A673 (cell line): ENCODE measurements around the gene CCM2. TPM values are rescaled to one million over a fixed set of nuclear protein-coding genes. Genes with fewer than 3 reads are reported as not detected.

Experiments used
- BruUV-seq: library from RNA; stranded (reverse); fragments of 400-500 nt; replicated peaks from 2 replicates; lab custom pipeline; 2021; lab: Mats Ljungman, UMichigan
- CTCF ChIA-PET: fragments of 300-600 bp; sonication (Branson Sonifier 250); formaldehyde crosslinking; loops from one replicate; lab custom pipeline; 2022; ENCODE audit warnings: antibody characterized with exemption; lab: Charles Lee
- POLR2A ChIA-PET: fragments of 300-600 bp; sonication (Branson Sonifier 250); formaldehyde crosslinking; loops from one replicate; lab custom pipeline; 2022; ENCODE audit warnings: antibody characterized with exemption; ENCODE audit not compliant: low non-redundant PET; lab: Charles Lee
- DNase-seq: peaks from one replicate; pipeline ENCODE4 v3.0.0-alpha.2; 2015; ENCODE audit warnings: low spot score
- H3K27ac ChIP-seq: fragments of 200-600 bp; sonication (generic); 2 replicates; pipeline ENCODE4 v1.5.1; 2016; ENCODE audit warnings: mixed run types, low read depth, mild to moderate bottlenecking, mixed read lengths, antibody characterized with exemption, low read length; ENCODE audit not compliant: poor library complexity, severe bottlenecking
- H3K27me3 ChIP-seq: fragments of 200-600 bp; sonication (generic); replicated peaks from 2 replicates; pipeline ENCODE4 v1.6.1; 2017; ENCODE audit warnings: mixed run types, low read depth, mild to moderate bottlenecking, mixed read lengths, antibody characterized with exemption, low read length; ENCODE audit not compliant: insufficient read depth, poor library complexity
- H3K36me3 ChIP-seq: fragments of 200-600 bp; sonication (generic); 2 replicates; pipeline ENCODE4 v1.6.1; 2016; ENCODE audit warnings: mixed run types, mild to moderate bottlenecking, mixed read lengths, antibody characterized with exemption, low read length; ENCODE audit not compliant: insufficient read depth, poor library complexity, severe bottlenecking
- H3K4me1 ChIP-seq: fragments of 200-600 bp; sonication (generic); 2 replicates; pipeline ENCODE4 v1.6.1; 2017; ENCODE audit warnings: mixed run types, mild to moderate bottlenecking, mixed read lengths, antibody characterized with exemption, low read length; ENCODE audit not compliant: insufficient read depth, poor library complexity, severe bottlenecking
- H3K4me3 ChIP-seq: fragments of 200-600 bp; sonication (generic); 2 replicates; pipeline ENCODE4 v1.5.1; 2016; ENCODE audit warnings: low read depth, mixed run types, mild to moderate bottlenecking, mixed read lengths, low read length; ENCODE audit not compliant: poor library complexity, severe bottlenecking
- H3K9me3 ChIP-seq: fragments of 200-600 bp; sonication (generic); 2 replicates; pipeline ENCODE4 v1.6.1; 2016; ENCODE audit warnings: mixed run types, low read depth, mild to moderate bottlenecking, mixed read lengths, antibody characterized with exemption, low read length; ENCODE audit not compliant: poor library complexity, severe bottlenecking
- CTCF ChIP-seq: fragments of 300-800, 200-600 bp; sonication (generic); conservative IDR thresholded peaks from 2 replicates; pipeline ENCODE4 v1.5.1; 2017; ENCODE audit warnings: low read depth, mild to moderate bottlenecking, antibody characterized with exemption, low read length, moderate library complexity, mixed read lengths
- EZH2 ChIP-seq: fragments of 200-600 bp; sonication (generic); IDR thresholded peaks from 2 replicates; pipeline ENCODE4 v1.6.1; 2017; ENCODE audit warnings: borderline replicate concordance, low read depth, mild to moderate bottlenecking, mixed read lengths, antibody characterized with exemption, low read length; ENCODE audit not compliant: poor library complexity, severe bottlenecking
- intact Hi-C: fragments of 100-400 bp; cut with micrococcal nuclease; formaldehyde crosslinking; loops from one replicate; pipeline ENCODE4 v1.10.0; 2022; ENCODE audit not compliant: unreplicated experiment
- total RNA-seq: library from RNA; stranded (reverse); gene quantifications from 2 replicates; pipeline ENCODE4 v1.2.3, GENCODE V29; 2021

Gene CCM2
- total RNA-seq, 1 experiment from 2014 or later = 35.2 TPM

DNA sequence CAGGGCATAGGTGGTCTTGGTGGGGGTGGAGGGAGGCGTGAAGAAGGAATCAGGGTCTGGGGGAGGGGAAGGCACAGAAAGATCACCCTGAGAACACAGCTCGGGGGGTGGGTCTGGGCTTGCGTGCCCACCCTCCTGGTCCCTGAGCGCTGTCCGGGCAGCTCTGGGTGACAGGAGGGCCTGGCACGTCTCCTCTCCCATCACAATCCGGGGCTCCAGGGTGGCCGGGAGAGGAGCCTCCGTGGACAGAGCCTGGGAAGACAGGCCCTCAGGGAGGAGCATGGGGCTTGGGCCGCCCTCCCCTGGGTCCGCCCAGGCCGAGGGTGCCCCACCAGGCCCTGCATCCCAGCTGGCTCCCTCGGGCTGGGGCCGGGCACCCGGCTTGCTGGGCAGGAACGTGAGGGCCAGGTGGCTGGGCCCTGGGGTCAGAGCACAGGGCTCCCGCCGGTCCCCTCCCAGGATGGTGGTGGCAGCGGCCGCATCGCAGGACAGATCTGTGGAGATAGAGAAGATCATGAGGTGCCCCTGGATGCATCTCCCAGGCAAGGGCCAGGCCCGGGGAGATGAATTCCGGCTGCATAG lies 85.7 kb downstream of the CCM2 start:
- BruUV-seq = no TSS peak
- Histone ChIP-seq H3K36me3 (no peaks in the 10 kb centered on the region), H3K27me3 (no peaks in the 10 kb centered on the region), H3K4me3 (no peak overlapping the region), H3K27ac (no peak overlapping the region), H3K4me1 (no peaks in the 10 kb centered on the region), H3K9me3 (no peaks in the 10 kb centered on the region)
- POLR2A ChIA-PET = no interaction called here
- CTCF ChIA-PET = no interaction called here
- TF ChIP-seq EZH2 (no peak), CTCF (no peak)
- intact Hi-C loops = no loop called here
- no peak for DNase-seq

DNA sequence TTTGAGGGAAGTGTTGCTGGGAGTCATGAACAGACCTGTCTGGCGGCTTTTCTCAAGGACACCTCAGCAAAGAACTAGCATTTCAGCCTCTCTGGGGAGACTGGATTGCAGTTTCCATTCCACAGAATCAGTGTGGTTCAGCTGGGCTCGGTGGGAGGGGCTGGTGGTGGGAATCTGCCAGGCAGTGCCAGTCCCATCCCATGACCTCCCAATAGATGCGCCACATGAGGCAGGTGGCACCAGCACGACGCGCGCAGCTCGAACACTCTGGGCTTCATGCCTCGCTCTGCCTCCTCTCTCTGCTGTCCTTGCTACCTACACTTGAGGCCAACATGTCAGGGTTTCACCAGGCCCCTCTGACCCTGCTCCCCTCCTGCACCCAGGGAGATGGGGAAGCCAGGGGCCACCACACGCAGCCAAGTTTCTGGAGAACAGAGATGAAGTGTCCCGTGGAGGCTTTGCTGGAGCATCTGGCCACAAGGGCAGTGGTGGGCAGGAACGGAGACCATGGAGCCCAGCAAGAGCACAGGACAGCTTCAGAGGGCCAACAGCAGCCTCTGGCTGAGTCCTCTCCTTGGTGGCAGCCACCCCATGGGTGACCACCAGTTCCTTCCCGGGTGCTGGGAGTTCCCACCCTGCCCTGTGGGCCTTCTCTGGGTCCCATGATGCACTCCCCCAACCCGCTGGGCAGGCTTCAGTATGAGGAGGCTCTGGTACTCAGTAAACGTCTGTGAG lies 86.5 kb downstream of the CCM2 start:
- intact Hi-C loops = no loop called here
- no peak for TF ChIP-seq EZH2
- no peak for TF ChIP-seq CTCF
- no TSS peak for BruUV-seq
- no peaks in the 10 kb centered on the region for H3K9me3 ChIP-seq
- H3K27me3 ChIP-seq = no peaks in the 10 kb centered on the region
- H3K4me1 ChIP-seq = no peaks in the 10 kb centered on the region
- no peaks in the 10 kb centered on the region for H3K36me3 ChIP-seq
- DNase-seq = no peak
- no peak overlapping the region for H3K27ac ChIP-seq
- ChIA-PET POLR2A (no interaction called here), CTCF (no interaction called here)
- no peak overlapping the region for H3K4me3 ChIP-seq

DNA sequence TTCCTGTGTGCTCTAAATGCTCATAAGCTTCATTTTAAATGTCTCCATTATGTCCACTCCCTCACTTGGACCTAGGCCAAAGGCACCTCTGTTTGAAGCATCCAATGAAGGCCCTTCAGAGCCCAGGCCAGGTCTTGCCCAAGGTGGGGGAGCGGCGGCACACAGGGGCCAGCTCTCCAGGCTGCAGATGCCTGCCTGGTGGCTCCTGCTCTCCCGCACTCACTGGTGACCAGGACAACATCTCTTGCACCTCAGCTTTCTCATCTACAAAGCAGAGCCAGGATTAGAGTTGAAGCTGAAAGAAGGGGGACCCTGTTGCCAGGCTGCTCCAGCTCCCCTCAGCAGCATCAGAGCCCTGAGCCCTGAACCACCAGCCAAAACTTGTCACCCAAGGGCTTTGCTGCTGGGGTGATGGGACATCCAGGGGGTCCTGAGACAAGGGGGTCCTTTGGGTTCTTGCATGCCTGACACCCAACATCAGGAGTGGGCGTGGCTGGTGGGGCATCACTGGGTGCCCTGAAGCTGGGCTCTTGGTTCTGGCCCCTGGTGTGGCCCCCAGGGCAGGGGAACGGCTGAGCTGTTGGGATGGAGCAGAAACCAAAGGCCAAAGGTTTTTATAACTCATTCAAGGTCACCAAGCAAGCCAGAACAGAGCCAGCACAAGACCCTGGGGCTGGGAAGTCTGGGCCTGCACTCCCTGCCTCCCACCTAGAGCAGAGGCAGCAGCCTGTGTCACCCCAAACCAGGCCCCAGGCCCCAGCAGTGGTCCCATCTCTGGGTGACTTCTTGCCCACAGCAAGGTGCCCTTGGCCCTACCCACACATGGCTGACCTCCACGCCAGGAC lies 87.5 kb downstream of the CCM2 start:
- TF ChIP-seq EZH2 (no peak), CTCF (no peak)
- no peaks in the 10 kb centered on the region for H3K36me3 ChIP-seq
- H3K9me3 ChIP-seq = no peaks in the 10 kb centered on the region
- H3K27me3 ChIP-seq = no peaks in the 10 kb centered on the region
- DNase-seq = no peak
- H3K4me1 ChIP-seq = no peaks in the 10 kb centered on the region
- no peak overlapping the region for H3K4me3 ChIP-seq
- POLR2A ChIA-PET = no interaction called here
- BruUV-seq = no TSS peak
- CTCF ChIA-PET = no interaction called here
- H3K27ac ChIP-seq = no peak overlapping the region
- intact Hi-C loops = no loop called here
